Uterus (tissue), 2 donors: ENCODE data around the gene ARHGEF16.

Experiments used
- POLR2A ChIP-seq, 2 donors: fragments of 450-650 bp; IDR thresholded peaks; one replicate each; pipeline ENCODE4 v1.6.1; 2016; ENCODE audit warnings: antibody characterized with exemption in 2 of 2, mild to moderate bottlenecking in 1 of 2, moderate library complexity in 1 of 2
- TF ChIP-seq, protein P1 (sequence below), 4 experiments: fragments of 200-600 bp in 2 of 4; fragments of 450-650 bp in 2 of 4; sonication (generic) in 2 of 4; IDR thresholded peaks; one replicate each; pipeline ENCODE4 v1.5.1; 2016 to 2019; ENCODE audit warnings: antibody characterized with exemption in 4 of 4, mild to moderate bottlenecking in 2 of 4, moderate library complexity in 1 of 4

DNA sequence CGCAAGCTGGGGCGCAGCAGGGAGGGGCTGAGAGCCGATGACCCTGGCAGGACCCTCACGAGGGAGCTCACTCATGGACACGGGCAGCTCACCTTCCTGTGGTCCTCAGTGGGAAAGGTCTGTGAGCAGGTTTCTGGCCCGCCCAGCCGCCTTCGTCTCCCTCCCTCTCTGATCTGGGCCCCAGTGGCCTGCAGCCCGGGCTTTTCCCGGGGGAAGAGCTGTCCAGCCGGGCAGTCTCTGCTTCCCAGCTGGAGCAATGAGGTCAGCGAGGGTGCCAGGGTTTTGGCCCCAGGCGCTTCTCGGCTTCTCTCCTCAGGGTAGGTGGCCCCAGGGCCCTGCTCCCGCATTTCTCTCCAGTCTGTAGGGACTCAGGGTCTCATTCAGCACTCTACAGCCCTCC lies 22.2 kb upstream of the ARHGEF16 start:
- TF ChIP-seq, protein P1, sequence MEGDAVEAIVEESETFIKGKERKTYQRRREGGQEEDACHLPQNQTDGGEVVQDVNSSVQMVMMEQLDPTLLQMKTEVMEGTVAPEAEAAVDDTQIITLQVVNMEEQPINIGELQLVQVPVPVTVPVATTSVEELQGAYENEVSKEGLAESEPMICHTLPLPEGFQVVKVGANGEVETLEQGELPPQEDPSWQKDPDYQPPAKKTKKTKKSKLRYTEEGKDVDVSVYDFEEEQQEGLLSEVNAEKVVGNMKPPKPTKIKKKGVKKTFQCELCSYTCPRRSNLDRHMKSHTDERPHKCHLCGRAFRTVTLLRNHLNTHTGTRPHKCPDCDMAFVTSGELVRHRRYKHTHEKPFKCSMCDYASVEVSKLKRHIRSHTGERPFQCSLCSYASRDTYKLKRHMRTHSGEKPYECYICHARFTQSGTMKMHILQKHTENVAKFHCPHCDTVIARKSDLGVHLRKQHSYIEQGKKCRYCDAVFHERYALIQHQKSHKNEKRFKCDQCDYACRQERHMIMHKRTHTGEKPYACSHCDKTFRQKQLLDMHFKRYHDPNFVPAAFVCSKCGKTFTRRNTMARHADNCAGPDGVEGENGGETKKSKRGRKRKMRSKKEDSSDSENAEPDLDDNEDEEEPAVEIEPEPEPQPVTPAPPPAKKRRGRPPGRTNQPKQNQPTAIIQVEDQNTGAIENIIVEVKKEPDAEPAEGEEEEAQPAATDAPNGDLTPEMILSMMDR (IDR thresholded peaks at IDR 0.05): no peak
- no peak for TF ChIP-seq POLR2A (IDR thresholded peaks at IDR 0.05)
